IMR-90 (cell line): ENCODE measurements around the gene ELL2.

ENCODE experiments used
- RAD21 ChIP-seq: IDR thresholded peaks from 2 replicates; pipeline ENCODE4 v1.6.1; 2012; ENCODE audit warnings: low read length, improper control_type of control experiment
- TF ChIP-seq, protein P1 (sequence below): conservative IDR thresholded peaks from 2 replicates; pipeline ENCODE4 v1.5.1; 2012; ENCODE audit warnings: mild to moderate bottlenecking, low read depth, low read length, improper control_type of control experiment

DNA sequence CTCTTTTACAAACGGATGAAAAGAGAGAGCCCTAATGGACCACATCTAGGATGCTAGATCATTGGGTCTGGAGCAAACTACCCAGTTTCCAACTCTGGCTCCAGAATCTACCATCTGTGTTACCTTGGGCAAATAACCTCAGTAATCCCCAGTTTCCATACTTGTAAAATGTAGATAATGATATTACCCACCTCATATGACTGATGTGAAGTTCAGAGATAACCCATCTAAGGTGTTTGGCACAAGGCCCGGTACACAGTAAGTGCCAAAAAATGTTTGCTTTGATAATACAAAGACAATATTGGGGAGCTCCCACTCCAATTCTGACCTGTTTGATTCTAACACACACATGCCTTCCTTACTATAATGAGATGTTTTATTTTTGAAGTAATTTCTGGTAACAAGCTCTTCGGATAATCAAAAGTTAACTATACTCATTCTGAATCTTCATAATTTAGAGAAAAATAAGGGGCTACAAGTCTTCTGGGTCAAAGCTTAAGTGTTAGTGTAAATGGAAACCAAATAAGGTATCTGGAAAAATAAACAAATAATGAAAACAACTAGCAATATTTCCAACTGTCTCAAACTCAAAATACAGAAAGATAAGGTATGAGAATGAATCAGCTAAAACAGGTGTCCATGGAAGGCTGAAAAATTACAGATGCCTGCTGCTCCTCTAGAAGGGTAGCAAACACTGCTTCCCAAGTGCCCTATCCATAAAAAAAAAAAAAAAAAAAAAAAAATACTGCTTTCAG is 30.4 kb downstream of the ELL2 start:
- no peak for TF ChIP-seq RAD21
- TF ChIP-seq, protein P1, sequence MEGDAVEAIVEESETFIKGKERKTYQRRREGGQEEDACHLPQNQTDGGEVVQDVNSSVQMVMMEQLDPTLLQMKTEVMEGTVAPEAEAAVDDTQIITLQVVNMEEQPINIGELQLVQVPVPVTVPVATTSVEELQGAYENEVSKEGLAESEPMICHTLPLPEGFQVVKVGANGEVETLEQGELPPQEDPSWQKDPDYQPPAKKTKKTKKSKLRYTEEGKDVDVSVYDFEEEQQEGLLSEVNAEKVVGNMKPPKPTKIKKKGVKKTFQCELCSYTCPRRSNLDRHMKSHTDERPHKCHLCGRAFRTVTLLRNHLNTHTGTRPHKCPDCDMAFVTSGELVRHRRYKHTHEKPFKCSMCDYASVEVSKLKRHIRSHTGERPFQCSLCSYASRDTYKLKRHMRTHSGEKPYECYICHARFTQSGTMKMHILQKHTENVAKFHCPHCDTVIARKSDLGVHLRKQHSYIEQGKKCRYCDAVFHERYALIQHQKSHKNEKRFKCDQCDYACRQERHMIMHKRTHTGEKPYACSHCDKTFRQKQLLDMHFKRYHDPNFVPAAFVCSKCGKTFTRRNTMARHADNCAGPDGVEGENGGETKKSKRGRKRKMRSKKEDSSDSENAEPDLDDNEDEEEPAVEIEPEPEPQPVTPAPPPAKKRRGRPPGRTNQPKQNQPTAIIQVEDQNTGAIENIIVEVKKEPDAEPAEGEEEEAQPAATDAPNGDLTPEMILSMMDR: no peak
